SK-N-MC (cell line): Measurements from ENCODE around the gene ARFGEF2.

Experiments
- EZH2 ChIP-seq: fragments of 200-600 bp; sonication (generic); IDR thresholded peaks from one replicate; pipeline ENCODE4 v1.6.1; 2017; ENCODE audit warnings: antibody characterized with exemption
- POLR2AphosphoS5 ChIP-seq: IDR thresholded peaks from 2 replicates; pipeline ENCODE4 v1.6.1; 2012; ENCODE audit warnings: mild to moderate bottlenecking, low read depth, low read length, borderline replicate concordance

DNA sequence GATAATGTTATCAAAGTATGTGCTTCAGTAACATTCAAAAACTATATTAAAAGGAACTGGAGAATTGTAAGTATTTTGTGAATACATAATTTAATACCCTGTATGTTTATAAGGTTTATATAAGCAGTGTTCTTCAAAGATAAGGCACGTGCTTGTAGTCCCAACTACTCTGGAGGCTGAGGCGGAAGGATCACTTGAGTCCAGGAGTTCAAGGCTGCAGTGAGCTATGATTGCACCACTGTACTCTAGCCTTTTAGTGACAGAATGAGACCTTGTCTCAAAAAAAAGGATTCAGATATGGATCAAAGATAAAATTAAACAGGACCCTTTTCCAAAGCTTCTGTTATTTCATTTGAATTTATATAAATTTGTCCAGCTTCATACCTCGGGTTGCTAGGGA lies 141.8 kb downstream of the ARFGEF2 start:
- TF ChIP-seq EZH2 (no peak), POLR2AphosphoS5 (no peak)
